Kidney (tissue), 14 donors: ENCODE data around the gene HLA-DPA1. TPM values are rescaled to one million over a fixed set of nuclear protein-coding genes. Genes with fewer than 3 reads are reported as not detected.
A peak's percentile ranks its signal among the peaks of the same experiment; 100 is the strongest.

Experiments used
- DNase-seq, 5 donors: peaks; one replicate each; pipeline ENCODE4 v3.0.0-alpha.2; 2013 to 2020
- FAIRE-seq: peaks from 2 replicates; lab custom pipeline; 2012; peaks lifted over from hg19 to GRCh38; lab: Jason Lieb, UNC
- H3K27ac ChIP-seq, 2 donors: one replicate each; pipeline ENCODE4 v1.7.0; 2013; ENCODE audit warnings: low read depth in 2 of 2, low read length in 2 of 2, inconsistent platforms in 1 of 2
- H3K27me3 ChIP-seq: one replicate; pipeline ENCODE4 v1.7.1; 2013; ENCODE audit warnings: low read length, inconsistent platforms; ENCODE audit not compliant: control insufficient read depth, insufficient read depth
- H3K36me3 ChIP-seq, 3 donors: one replicate each; pipeline versions ENCODE4 v1.7.0 to v1.7.1; 2013; ENCODE audit warnings: low read length in 3 of 3, control low read depth in 1 of 3, inconsistent platforms in 1 of 3; ENCODE audit not compliant: insufficient read depth in 3 of 3, control insufficient read depth in 2 of 3
- H3K4me1 ChIP-seq, 3 donors: one replicate each; pipeline versions ENCODE4 v1.7.0 to v1.7.1; 2013; ENCODE audit warnings: low read length in 3 of 3, inconsistent platforms in 1 of 3, low read depth in 1 of 3; ENCODE audit not compliant: control insufficient read depth in 2 of 3, insufficient read depth in 2 of 3
- H3K4me3 ChIP-seq, 3 donors: one replicate each; pipeline versions ENCODE4 v1.7.0 to v1.8.1; 2013; ENCODE audit warnings: low read length in 3 of 3, control low read depth in 1 of 3, inconsistent platforms in 1 of 3
- H3K9ac ChIP-seq, 3 donors: one replicate each; pipeline versions ENCODE4 v1.7.0 to v1.7.1; 2013; ENCODE audit warnings: low read length in 3 of 3, control low read depth in 1 of 3, inconsistent platforms in 1 of 3
- H3K9me3 ChIP-seq, 3 donors: one replicate each; pipeline versions ENCODE4 v1.7.0 to v1.7.1; 2013; ENCODE audit warnings: low read length in 3 of 3, control low read depth in 1 of 3, inconsistent platforms in 1 of 3; ENCODE audit not compliant: control insufficient read depth in 2 of 3, insufficient read depth in 1 of 3
- CTCF ChIP-seq: IDR thresholded peaks from 3 replicates; pipeline ENCODE4 v1.5.1; 2012; ENCODE audit warnings: mild to moderate bottlenecking, moderate library complexity, borderline replicate concordance; ENCODE audit not compliant: insufficient read depth; ENCODE audit errors: extremely low read depth
- intact Hi-C: fragments of 100-400 bp; cut with DNase I; formaldehyde crosslinking; loops from one replicate; pipeline ENCODE4 v1.11.1; 2022
- polyA plus RNA-seq: library from polyadenylated mRNA; stranded (reverse); fragments of 350-450 nt; fragmentation: Illumina TruSeq; extraction: RNeasy Lipid Tissue Mini Kit (QIAGEN cat#74804); gene quantifications from one replicate; pipeline ENCODE4 v1.2.3, GENCODE V29; 2014; ENCODE audit warnings: low read depth, low replicate concordance; ENCODE audit not compliant: insufficient read depth
- total RNA-seq: library from RNA; stranded (reverse); fragmentation: NEBNext Ultra II Directional; extraction: Animal tissue kit (Norgen Biotek cat#: 25700); gene quantifications from one replicate; pipeline ENCODE4 v1.2.1, GENCODE V29; 2021
- donor health status: control.
- donor health status: control.
- donor health status: control.
- donor health status: control.
- donor health status: control.
- donor health status: DM: yes; HTN: yes; CAD: no.
- donor health status: Normal renal cell carcinoma (clear cell type).

Gene HLA-DPA1
- total and polyA plus RNA-seq, 2 donors from 2014 or later: 154 to 200 TPM

DNA sequence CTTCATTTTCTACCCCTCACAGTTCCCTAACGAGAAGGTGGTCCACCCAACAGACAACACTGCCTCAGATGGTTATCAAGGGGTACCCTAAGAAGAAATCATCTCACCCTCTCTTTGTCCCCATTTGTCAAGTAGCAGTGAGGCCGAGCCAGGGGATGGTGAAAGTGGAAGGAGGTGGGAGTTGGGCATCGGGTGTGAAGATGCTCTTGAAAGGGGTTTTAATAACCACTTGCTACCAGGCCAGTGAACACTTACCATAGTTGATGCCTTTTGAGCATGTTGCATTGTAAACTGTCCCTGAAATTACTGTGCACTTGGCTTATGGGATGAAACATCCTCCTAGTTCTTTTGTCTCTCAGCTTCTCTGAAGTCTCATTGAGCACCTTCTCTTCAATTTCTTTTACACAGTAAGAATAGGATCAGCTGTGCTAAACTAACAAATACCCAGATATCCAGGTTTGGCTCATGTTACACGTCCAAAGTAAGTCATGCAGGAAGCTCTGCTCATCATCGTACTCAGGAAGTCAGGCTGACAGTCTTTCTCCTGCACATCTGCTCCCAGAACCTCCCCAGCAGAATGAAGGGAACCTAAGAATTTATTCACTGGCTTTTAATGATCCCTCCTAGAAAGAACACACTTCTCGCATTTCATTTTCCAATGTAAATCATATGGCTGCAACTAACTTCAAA is 15.6 kb upstream of the HLA-DPA1 start:
- no peak overlapping the region for H3K9ac ChIP-seq
- H3K27ac ChIP-seq: no peak overlapping the region
- FAIRE-seq (no peak), DNase-seq (peak in 2 of 5 donors; percentile 35)
- H3K4me1 ChIP-seq: no peaks in the 10 kb centered on the region
- TF ChIP-seq CTCF: no peak
- no peak overlapping the region for H3K4me3 ChIP-seq
- intact Hi-C loops: no loop called here
- no peaks in the 10 kb centered on the region for H3K36me3 ChIP-seq
- H3K9me3 ChIP-seq: no peaks in the 10 kb centered on the region
- no peaks in the 10 kb centered on the region for H3K27me3 ChIP-seq

DNA sequence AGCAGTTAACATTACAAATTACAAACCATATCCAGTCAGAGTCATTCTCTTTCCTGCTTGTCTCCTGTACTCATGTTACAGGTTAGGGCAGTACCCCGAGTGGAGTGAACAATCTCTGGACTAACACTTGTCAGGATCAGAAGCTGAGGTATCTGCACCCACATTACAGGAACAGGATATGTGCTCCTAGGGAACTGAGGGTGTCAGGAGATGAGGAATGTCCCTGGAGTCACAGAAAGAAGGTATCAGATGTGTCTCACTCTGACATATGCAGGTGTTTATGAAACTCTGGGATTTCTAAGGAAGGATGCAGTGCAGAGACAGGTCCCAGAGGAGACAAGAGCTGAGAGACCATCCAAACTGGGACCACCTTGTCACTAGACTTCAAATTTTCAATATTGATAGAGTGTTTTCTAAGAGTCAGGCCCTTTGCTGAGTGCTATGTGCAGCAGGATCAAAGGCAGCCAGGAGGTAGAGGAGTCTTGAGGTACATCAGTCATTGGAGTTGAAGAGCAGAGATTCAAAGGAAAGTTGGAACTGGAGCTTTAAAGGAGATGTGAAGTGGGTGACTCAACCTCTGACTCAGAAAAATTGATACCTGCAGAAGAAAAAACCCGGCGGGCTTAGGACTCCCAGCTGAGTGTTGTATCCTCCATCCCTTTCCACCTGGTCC is 14.9 kb upstream of the HLA-DPA1 start:
- no peak for FAIRE-seq
- Histone ChIP-seq H3K27me3 (no peaks in the 10 kb centered on the region), H3K4me3 (no peak overlapping the region), H3K4me1 (no peaks in the 10 kb centered on the region), H3K36me3 (no peaks in the 10 kb centered on the region), H3K27ac (no peak overlapping the region), H3K9me3 (no peaks in the 10 kb centered on the region), H3K9ac (no peak overlapping the region)
- no peak for TF ChIP-seq CTCF
- DNase-seq: peak in 1 of 5 donors; percentile 5
- intact Hi-C loops: no loop called here

- intact Hi-C loops: no loop called here
- H3K4me3 ChIP-seq: no peak overlapping the region
- H3K9ac ChIP-seq: no peak overlapping the region
- no peak for FAIRE-seq
- no peak for TF ChIP-seq CTCF
- H3K9me3 ChIP-seq: no peaks in the 10 kb centered on the region
- DNase-seq: no peak
- no peaks in the 10 kb centered on the region for H3K4me1 ChIP-seq
- no peaks in the 10 kb centered on the region for H3K27me3 ChIP-seq
- H3K27ac ChIP-seq: no peak overlapping the region
- no peaks in the 10 kb centered on the region for H3K36me3 ChIP-seq
These were observed 12.2 kb upstream of the HLA-DPA1 start for GRCh38 chr6:33085627-33086026.
